SK-N-SH (cell line): ENCODE measurements around the gene PRKCH. TPM values are rescaled to one million over a fixed set of nuclear protein-coding genes. Genes with fewer than 3 reads are reported as not detected.

Experiments
- CTCF ChIA-PET: fragments of 300-600, 350-600 bp; formaldehyde crosslinking; extraction: SDS; loops from one replicate; lab custom pipeline; 2021; lab: Yijun Ruan, JAX
- POLR2A ChIA-PET: fragments of 350-600 bp; sonication (Branson Sonifier 250); formaldehyde crosslinking; extraction: SDS; loops from one replicate; lab custom pipeline; 2020; ENCODE audit warnings: antibody characterized with exemption, inconsistent platforms; lab: Yijun Ruan, JAX
- DNase-seq: peaks from one replicate; pipeline ENCODE4 v3.0.0; 2012
- H2AFZ ChIP-seq: fragments of 200-600 bp; sonication (generic); 2 replicates; pipeline ENCODE4 v1.8.1; 2016; ENCODE audit warnings: antibody characterized with exemption, mild to moderate bottlenecking, low read depth
- H3F3A ChIP-seq: fragments of 200-600 bp; sonication (generic); replicated peaks from 2 replicates; pipeline ENCODE3; 2016; ENCODE audit warnings: antibody characterized with exemption, mild to moderate bottlenecking; ENCODE audit not compliant: insufficient read depth
- H3K27ac ChIP-seq, 2 experiments: fragments of 200-500 bp in 1 of 2; fragments of 200-600 bp in 1 of 2; sonication (Bioruptor generic) in 1 of 2; sonication (generic), shearing (Covaris generic) in 1 of 2; 2 replicates each; pipeline versions ENCODE4 v1.5.1 to v1.6.1; 2014 to 2016; ENCODE audit warnings: low read depth in 2 of 2, inconsistent platforms in 1 of 2, low read length in 1 of 2, mild to moderate bottlenecking in 1 of 2, mixed read lengths in 1 of 2
- H3K27me3 ChIP-seq: fragments of 200-600 bp; sonication (generic), shearing (Covaris generic); 2 replicates; pipeline ENCODE4 v1.6.1; 2016; ENCODE audit warnings: mixed run types; ENCODE audit not compliant: insufficient read depth
- H3K36me3 ChIP-seq, 2 experiments: fragments of 200-500 bp in 1 of 2; fragments of 200-600 bp in 1 of 2; sonication (Bioruptor generic) in 1 of 2; sonication (generic) in 1 of 2; replicated peaks in 1 of 2; 2 replicates each; pipeline versions ENCODE3 to v1.5.1; 2014 to 2016; ENCODE audit warnings: low read length in 1 of 2, mild to moderate bottlenecking in 1 of 2; ENCODE audit not compliant: insufficient read depth in 2 of 2, control insufficient read depth in 1 of 2
- H3K4me1 ChIP-seq, 2 experiments: fragments of 200-500 bp in 1 of 2; fragments of 200-600 bp in 1 of 2; sonication (Bioruptor generic) in 1 of 2; sonication (generic), shearing (Covaris generic) in 1 of 2; 2 replicates each; pipeline versions ENCODE4 v1.5.1 to v1.6.1; 2014 to 2016; ENCODE audit warnings: low read depth in 1 of 2, low read length in 1 of 2, mixed run types in 1 of 2; ENCODE audit not compliant: insufficient read depth in 2 of 2, control insufficient read depth in 1 of 2
- H3K4me2 ChIP-seq: fragments of 200-600 bp; sonication (generic), shearing (Covaris generic); 2 replicates; pipeline ENCODE4 v1.6.1; 2017; ENCODE audit warnings: mixed run types
- H3K4me3 ChIP-seq, 2 experiments: fragments of 200-500 bp in 1 of 2; fragments of 200-600 bp in 1 of 2; sonication (Bioruptor generic) in 1 of 2; sonication (generic), shearing (Covaris generic) in 1 of 2; 2 replicates each; pipeline versions ENCODE4 v1.5.1 to v1.8.1; 2014 to 2016; ENCODE audit warnings: low read depth in 2 of 2, inconsistent platforms in 1 of 2, low read length in 1 of 2, mild to moderate bottlenecking in 1 of 2, mixed read lengths in 1 of 2, moderate library complexity in 1 of 2
- H3K79me2 ChIP-seq: fragments of 200-600 bp; sonication (generic); 2 replicates; pipeline ENCODE4 v1.8.1; 2017; ENCODE audit warnings: mild to moderate bottlenecking; ENCODE audit not compliant: insufficient read depth
- H3K9ac ChIP-seq: fragments of 200-600 bp; sonication (generic); 2 replicates; pipeline ENCODE4 v1.6.1; 2017; ENCODE audit warnings: mixed run types
- H3K9me2 ChIP-seq: fragments of 200-600 bp; sonication (generic); 2 replicates; pipeline ENCODE4 v1.6.1; 2017; ENCODE audit warnings: mixed run types
- H3K9me3 ChIP-seq: fragments of 200-600 bp; sonication (generic); 2 replicates; pipeline ENCODE4 v1.6.1; 2017; ENCODE audit warnings: mixed run types, mild to moderate bottlenecking, moderate library complexity
- H4K20me1 ChIP-seq: fragments of 200-600 bp; sonication (generic); 2 replicates; pipeline ENCODE4 v1.6.1; 2017; ENCODE audit warnings: mild to moderate bottlenecking, mixed run types; ENCODE audit not compliant: insufficient read depth
- ELF1 ChIP-seq: IDR thresholded peaks from 2 replicates; pipeline ENCODE4 v1.4.0; 2012
- EP300 ChIP-seq, 2 experiments: IDR thresholded peaks; 2 replicates each; pipeline versions ENCODE4 v1.4.0 to v1.6.1; 2012; ENCODE audit warnings: borderline replicate concordance in 1 of 2, low read depth in 1 of 2, low read length in 1 of 2
- FOXJ3 ChIP-seq: sonication (generic); formaldehyde crosslinking; IDR thresholded peaks from 2 replicates; pipeline ENCODE4 v1.5.1; 2020; ENCODE audit warnings: mild to moderate bottlenecking, missing genetic modification reagents
- FOXM1 ChIP-seq: IDR thresholded peaks from 2 replicates; pipeline ENCODE4 v1.4.0; 2012; ENCODE audit warnings: low read depth, mild to moderate bottlenecking
- GABPA ChIP-seq: IDR thresholded peaks from 2 replicates; pipeline ENCODE4 v1.4.0; 2012; ENCODE audit warnings: low read depth, mild to moderate bottlenecking
- MEF2A ChIP-seq: IDR thresholded peaks from 2 replicates; pipeline ENCODE4 v1.4.0; 2012; ENCODE audit warnings: low read depth, borderline replicate concordance
- MXI1 ChIP-seq: IDR thresholded peaks from 2 replicates; pipeline ENCODE4 v1.6.1; 2012; ENCODE audit warnings: mild to moderate bottlenecking, low read depth, low read length, improper control_type of control experiment
- NFIC ChIP-seq: IDR thresholded peaks from 2 replicates; pipeline ENCODE4 v1.4.0; 2012; ENCODE audit warnings: borderline replicate concordance
- NRF1 ChIP-seq: IDR thresholded peaks from 2 replicates; pipeline ENCODE4 v1.6.1; 2012; ENCODE audit warnings: low read depth, mild to moderate bottlenecking, low read length
- POLR2AphosphoS5 ChIP-seq: IDR thresholded peaks from 2 replicates; pipeline ENCODE4 v1.6.1; 2012; ENCODE audit warnings: low read depth, low read length
- RFX5 ChIP-seq: IDR thresholded peaks from 2 replicates; pipeline ENCODE4 v1.6.1; 2012; ENCODE audit warnings: mild to moderate bottlenecking, improper control_type of control experiment, low read length
- SIN3A ChIP-seq: IDR thresholded peaks from 2 replicates; pipeline ENCODE4 v1.6.1; 2012; ENCODE audit warnings: low read depth, mild to moderate bottlenecking, low read length, moderate library complexity, borderline replicate concordance
- SMC3 ChIP-seq: IDR thresholded peaks from 2 replicates; pipeline ENCODE4 v1.6.1; 2012; ENCODE audit warnings: low read depth, low read length, improper control_type of control experiment
- TCF12 ChIP-seq: IDR thresholded peaks from 2 replicates; pipeline ENCODE4 v1.4.0; 2012
- WGBS: methylation state at CpG from one replicate; pipeline ENCODE4 v1.1.6; 2017; ENCODE audit warnings: low lambda C conversion rate; 5-methylcytosine and 5-hydroxymethylcytosine counted together
- polyA plus RNA-seq, 3 experiments: library from polyadenylated mRNA; depleted of rRNA; stranded (reverse); fragments of >200 nt; gene quantifications; 2 replicates each; pipeline ENCODE4 v1.2.3, GENCODE V29; 2012
- TF ChIP-seq, protein P1 (sequence below): fragments of 200-600 bp; sonication (generic); IDR thresholded peaks from 2 replicates; pipeline ENCODE4 v1.6.1; 2017; ENCODE audit warnings: antibody characterized with exemption, mild to moderate bottlenecking, moderate library complexity
- TF ChIP-seq, protein P2 (sequence below): fragments of 150-350 bp; IDR thresholded peaks from 2 replicates; pipeline ENCODE4 v1.6.1; 2017; ENCODE audit warnings: antibody characterized with exemption, low read length, low read depth, borderline replicate concordance
- TF ChIP-seq, protein P3 (sequence below): IDR thresholded peaks from 2 replicates; pipeline ENCODE4 v1.6.1; 2012; ENCODE audit warnings: mild to moderate bottlenecking, low read depth, low read length, moderate library complexity
- TF ChIP-seq, protein P4 (sequence below): fragments of 150-350 bp; IDR thresholded peaks from 2 replicates; pipeline ENCODE4 v1.6.1; 2016; ENCODE audit warnings: mild to moderate bottlenecking, low read depth, low read length

PRKCH gene
- polyA plus RNA-seq, 1 of the 3 experiments (the other 2 are of a cell fraction), result 4.2 TPM

- no peak for DNase-seq
- TF ChIP-seq GABPA (no peak), MEF2A (no peak), MXI1 (no peak), ELF1 (no peak), SMC3 (no peak), FOXJ3 (CRISPR knock-in tag) (no peak), RFX5 (no peak), EP300 (IDR thresholded peaks at IDR 0.05; ENCODE audit: borderline replicate concordance in 1 of 2, low read depth in 1 of 2, low read length in 1 of 2) (no peak), SIN3A (no peak), FOXM1 (no peak), NFIC (no peak), TCF12 (no peak), NRF1 (no peak), POLR2AphosphoS5 (no peak)
- TF ChIP-seq, protein P1, sequence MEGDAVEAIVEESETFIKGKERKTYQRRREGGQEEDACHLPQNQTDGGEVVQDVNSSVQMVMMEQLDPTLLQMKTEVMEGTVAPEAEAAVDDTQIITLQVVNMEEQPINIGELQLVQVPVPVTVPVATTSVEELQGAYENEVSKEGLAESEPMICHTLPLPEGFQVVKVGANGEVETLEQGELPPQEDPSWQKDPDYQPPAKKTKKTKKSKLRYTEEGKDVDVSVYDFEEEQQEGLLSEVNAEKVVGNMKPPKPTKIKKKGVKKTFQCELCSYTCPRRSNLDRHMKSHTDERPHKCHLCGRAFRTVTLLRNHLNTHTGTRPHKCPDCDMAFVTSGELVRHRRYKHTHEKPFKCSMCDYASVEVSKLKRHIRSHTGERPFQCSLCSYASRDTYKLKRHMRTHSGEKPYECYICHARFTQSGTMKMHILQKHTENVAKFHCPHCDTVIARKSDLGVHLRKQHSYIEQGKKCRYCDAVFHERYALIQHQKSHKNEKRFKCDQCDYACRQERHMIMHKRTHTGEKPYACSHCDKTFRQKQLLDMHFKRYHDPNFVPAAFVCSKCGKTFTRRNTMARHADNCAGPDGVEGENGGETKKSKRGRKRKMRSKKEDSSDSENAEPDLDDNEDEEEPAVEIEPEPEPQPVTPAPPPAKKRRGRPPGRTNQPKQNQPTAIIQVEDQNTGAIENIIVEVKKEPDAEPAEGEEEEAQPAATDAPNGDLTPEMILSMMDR, result no peak
- TF ChIP-seq, protein P2, sequence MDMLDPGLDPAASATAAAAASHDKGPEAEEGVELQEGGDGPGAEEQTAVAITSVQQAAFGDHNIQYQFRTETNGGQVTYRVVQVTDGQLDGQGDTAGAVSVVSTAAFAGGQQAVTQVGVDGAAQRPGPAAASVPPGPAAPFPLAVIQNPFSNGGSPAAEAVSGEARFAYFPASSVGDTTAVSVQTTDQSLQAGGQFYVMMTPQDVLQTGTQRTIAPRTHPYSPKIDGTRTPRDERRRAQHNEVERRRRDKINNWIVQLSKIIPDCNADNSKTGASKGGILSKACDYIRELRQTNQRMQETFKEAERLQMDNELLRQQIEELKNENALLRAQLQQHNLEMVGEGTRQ, result no peak
- TF ChIP-seq, protein P3, sequence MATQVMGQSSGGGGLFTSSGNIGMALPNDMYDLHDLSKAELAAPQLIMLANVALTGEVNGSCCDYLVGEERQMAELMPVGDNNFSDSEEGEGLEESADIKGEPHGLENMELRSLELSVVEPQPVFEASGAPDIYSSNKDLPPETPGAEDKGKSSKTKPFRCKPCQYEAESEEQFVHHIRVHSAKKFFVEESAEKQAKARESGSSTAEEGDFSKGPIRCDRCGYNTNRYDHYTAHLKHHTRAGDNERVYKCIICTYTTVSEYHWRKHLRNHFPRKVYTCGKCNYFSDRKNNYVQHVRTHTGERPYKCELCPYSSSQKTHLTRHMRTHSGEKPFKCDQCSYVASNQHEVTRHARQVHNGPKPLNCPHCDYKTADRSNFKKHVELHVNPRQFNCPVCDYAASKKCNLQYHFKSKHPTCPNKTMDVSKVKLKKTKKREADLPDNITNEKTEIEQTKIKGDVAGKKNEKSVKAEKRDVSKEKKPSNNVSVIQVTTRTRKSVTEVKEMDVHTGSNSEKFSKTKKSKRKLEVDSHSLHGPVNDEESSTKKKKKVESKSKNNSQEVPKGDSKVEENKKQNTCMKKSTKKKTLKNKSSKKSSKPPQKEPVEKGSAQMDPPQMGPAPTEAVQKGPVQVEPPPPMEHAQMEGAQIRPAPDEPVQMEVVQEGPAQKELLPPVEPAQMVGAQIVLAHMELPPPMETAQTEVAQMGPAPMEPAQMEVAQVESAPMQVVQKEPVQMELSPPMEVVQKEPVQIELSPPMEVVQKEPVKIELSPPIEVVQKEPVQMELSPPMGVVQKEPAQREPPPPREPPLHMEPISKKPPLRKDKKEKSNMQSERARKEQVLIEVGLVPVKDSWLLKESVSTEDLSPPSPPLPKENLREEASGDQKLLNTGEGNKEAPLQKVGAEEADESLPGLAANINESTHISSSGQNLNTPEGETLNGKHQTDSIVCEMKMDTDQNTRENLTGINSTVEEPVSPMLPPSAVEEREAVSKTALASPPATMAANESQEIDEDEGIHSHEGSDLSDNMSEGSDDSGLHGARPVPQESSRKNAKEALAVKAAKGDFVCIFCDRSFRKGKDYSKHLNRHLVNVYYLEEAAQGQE, result no peak
- TF ChIP-seq, protein P4, sequence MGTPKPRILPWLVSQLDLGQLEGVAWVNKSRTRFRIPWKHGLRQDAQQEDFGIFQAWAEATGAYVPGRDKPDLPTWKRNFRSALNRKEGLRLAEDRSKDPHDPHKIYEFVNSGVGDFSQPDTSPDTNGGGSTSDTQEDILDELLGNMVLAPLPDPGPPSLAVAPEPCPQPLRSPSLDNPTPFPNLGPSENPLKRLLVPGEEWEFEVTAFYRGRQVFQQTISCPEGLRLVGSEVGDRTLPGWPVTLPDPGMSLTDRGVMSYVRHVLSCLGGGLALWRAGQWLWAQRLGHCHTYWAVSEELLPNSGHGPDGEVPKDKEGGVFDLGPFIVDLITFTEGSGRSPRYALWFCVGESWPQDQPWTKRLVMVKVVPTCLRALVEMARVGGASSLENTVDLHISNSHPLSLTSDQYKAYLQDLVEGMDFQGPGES, result no peak
- Histone ChIP-seq H3K27me3 (no peaks in the 10 kb centered on the region), H3K9me2 (no peaks in the 10 kb centered on the region), H2AFZ (no peak overlapping the region), H3K4me2 (no peak overlapping the region), H3K4me1 (no peaks in the 10 kb centered on the region; a peak in 1 of 4 replicates), H3K36me3 (no peaks in the 10 kb centered on the region), H3K9ac (no peak overlapping the region), H3F3A (no peaks in the 10 kb centered on the region), H3K9me3 (no peaks in the 10 kb centered on the region), H3K4me3 (no peak overlapping the region), H3K79me2 (no peaks in the 10 kb centered on the region), H4K20me1 (no peaks in the 10 kb centered on the region), H3K27ac (no peak overlapping the region)
- POLR2A ChIA-PET, result no interaction called here
- CTCF ChIA-PET, result no interaction called here
- 78% methylated on average over 3 of the region's 3 CpGs for WGBS
These were observed 59.6 kb downstream of the PRKCH start for GRCh38 chr14:61380984-61381383.
